AG09309 (cell line): ENCODE data around the gene NEDD4.

ENCODE experiments used
- DNase-seq: peaks from one replicate; pipeline ENCODE4 v3.0.0-alpha.2; 2010; ENCODE audit warnings: low read depth
- H3K4me3 ChIP-seq: 2 replicates; pipeline ENCODE4 v1.5.1; 2011; ENCODE audit warnings: mild to moderate bottlenecking, low read depth, low read length, moderate library complexity; ENCODE audit not compliant: control insufficient read depth
- TF ChIP-seq, protein P1 (sequence below): IDR thresholded peaks from 2 replicates; pipeline ENCODE4 v1.5.1; 2011; ENCODE audit warnings: mild to moderate bottlenecking, low read depth, low read length, inconsistent platforms; ENCODE audit not compliant: insufficient read depth, control insufficient read depth; ENCODE audit errors: missing control alignments

Gene NEDD4

DNA sequence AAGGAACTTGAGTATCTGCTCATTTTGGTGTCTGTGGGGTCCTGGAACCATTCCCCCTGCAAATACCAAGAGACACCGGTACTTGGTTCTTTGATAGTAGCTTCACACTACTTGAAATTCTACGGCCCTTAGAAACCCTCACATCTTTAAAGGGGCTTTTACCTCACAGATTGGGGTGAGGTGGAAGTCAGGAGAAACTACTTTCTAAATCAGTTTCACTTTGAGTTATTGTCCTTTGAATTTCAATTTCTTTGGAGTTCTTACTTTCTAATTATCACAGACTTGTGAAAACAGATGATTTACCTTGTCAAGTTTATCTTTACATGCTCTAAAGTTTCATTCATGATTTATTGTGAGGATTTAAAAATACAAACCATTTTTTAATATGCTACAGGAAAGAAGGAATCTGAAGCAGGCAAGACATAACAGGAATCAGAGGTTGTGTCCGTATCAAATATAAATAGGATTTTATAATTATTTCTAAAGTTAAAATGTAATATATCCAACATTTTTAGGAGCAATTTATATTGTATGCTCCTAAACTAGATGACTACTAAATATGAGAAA is 98.9 kb downstream of the NEDD4 start:
- no peak for DNase-seq
- TF ChIP-seq, protein P1, sequence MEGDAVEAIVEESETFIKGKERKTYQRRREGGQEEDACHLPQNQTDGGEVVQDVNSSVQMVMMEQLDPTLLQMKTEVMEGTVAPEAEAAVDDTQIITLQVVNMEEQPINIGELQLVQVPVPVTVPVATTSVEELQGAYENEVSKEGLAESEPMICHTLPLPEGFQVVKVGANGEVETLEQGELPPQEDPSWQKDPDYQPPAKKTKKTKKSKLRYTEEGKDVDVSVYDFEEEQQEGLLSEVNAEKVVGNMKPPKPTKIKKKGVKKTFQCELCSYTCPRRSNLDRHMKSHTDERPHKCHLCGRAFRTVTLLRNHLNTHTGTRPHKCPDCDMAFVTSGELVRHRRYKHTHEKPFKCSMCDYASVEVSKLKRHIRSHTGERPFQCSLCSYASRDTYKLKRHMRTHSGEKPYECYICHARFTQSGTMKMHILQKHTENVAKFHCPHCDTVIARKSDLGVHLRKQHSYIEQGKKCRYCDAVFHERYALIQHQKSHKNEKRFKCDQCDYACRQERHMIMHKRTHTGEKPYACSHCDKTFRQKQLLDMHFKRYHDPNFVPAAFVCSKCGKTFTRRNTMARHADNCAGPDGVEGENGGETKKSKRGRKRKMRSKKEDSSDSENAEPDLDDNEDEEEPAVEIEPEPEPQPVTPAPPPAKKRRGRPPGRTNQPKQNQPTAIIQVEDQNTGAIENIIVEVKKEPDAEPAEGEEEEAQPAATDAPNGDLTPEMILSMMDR = no peak
- H3K4me3 ChIP-seq = no peak overlapping the region

DNA sequence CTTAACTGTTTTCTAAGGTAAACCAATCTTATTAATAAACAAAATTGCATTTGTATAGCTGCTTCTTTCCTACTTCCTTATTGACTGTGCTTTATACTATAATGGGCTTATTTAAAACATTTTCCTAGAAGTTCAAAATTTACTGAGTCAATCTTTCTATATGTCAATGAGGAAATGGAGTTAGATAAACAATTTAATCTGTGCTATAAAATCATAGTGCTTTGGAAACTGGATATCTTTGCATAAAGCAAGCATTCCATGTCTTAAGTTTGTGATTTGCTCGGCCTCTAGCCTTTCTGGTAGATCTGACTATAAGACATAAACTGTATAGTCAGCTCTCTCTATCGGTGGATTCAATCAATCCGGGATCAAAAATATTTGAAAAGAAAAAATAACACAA is 99.6 kb downstream of the NEDD4 start:
- TF ChIP-seq, protein P1 = no peak
- H3K4me3 ChIP-seq = no peak overlapping the region
- no peak for DNase-seq

DNA sequence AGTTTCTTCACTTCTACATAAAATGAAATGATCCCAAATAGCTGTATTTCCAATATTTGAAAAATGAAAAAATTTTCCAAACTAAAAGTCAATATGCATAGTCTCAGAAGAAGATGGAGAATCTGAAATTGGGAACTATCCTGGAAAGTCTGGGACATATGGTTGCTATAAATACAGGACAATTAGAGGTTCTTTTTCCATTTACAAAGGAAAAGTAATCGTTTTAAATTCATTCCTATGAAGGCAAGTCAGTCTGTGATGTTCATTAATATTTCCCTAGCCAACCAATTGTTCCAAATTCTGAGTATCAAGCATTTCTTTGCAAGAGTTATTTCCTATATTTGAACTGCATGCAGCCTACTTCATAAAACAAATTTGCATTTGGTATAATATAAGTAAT is 102.2 kb downstream of the NEDD4 start:
- no peak overlapping the region for H3K4me3 ChIP-seq
- DNase-seq = no peak
- TF ChIP-seq, protein P1 = no peak

DNA sequence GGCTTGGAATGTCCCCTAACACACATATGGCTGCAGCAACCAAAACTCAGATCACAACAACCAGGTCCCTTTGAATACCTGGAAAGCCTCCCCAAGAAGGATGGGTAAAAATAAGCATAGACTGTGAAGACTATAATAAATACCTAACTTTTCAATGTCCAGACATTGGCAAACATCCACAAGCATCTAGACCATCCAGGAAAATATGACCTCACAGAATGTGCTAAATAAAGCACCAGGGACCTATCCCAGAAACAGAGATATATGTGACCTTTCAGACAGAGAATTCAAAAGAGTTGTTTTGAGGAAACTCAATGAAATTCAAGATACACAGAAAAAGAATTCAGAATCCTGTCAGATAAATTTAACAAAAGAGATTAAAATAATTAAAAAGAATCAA is 109.2 kb downstream of the NEDD4 start:
- TF ChIP-seq, protein P1 = no peak
- H3K4me3 ChIP-seq = no peak overlapping the region
- no peak for DNase-seq

DNA sequence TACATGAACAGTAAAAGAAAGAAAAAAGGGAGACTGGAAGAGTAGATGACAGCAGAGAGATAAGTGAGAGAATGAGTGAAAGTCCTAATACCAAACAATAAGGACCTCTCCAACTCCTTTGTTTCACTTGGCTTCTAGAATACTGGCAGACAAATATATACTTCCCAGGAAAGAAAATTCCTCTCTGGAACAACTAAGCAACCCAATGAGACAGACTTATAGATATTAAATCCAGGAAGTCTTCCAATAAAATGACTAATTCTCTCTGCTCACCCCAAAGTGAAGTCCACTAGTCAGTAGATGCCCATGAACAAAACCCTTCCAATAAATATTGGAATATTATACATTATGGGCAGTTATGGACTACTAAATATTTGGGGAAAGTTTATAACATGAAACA is 114.2 kb downstream of the NEDD4 start:
- TF ChIP-seq, protein P1 = no peak
- H3K4me3 ChIP-seq = no peak overlapping the region
- DNase-seq = no peak

DNA sequence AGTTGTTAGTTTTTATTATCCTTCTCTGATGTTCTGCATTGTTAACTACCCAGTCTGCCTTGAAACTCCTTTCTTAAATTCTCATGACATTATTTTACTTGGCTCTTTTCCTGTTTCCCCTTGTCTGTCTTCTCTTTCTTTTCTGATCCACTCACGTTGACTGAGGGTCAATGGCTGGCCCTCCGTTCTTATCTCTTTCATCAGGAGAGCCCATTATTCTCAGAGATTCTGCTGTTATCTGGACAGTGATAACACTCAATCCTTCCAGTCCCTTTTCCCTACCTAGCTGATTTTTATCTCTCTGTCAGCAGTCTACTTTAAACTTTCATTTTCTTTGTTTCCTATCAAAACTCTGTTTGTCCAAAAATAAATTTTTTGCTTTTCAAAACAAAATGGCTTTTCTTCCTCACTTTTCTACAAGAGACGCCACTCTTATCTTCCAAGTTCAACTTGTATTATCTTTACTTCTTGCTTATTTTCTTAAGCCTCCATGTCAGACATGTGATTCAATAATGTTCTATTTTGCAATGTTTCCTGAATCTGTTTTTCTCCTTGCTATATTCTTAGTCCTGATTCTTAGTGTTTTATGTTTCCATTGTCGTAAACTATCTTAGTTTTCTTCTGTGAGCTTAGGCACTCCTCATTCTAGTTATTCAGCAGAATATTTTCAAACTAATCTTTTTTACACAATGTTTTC is 120.2 kb downstream of the NEDD4 start:
- no peak overlapping the region for H3K4me3 ChIP-seq
- no peak for DNase-seq

More for the DNA sequence above, 120.2 kb downstream of the NEDD4 start:
- TF ChIP-seq, protein P1 = no peak
